Fibroblast of lung (primary cell): Measurements from ENCODE around the gene USP33. TPM values are rescaled to one million over a fixed set of nuclear protein-coding genes. Genes with fewer than 3 reads are reported as not detected.

Experiments used
- polyA plus RNA-seq, 2 donors: library from polyadenylated mRNA; depleted of rRNA in 1 of 2; stranded (reverse) in 1 of 2; unstranded in 1 of 2; fragments of >200 nt; gene quantifications; 2 replicates each; pipeline ENCODE4 v1.2.1, GENCODE V29; 2011 to 2012; ENCODE audit warnings: missing spikeins in 1 of 2
- total RNA-seq: library from RNA; depleted of rRNA; stranded (reverse); fragments of >200 nt; gene quantifications from 2 replicates; pipeline ENCODE4 v1.2.1, GENCODE V29; 2014

Gene USP33
- total and polyA plus RNA-seq, 2 donors (not counting 1 experiment from before 2014, with no cell fraction given) = 63.7 to 126 TPM

Other genes with a start within 250 kb of the USP33 start
- gene ZZZ3, start 77.2 kb downstream of the USP33 start, total RNA-seq = 79.1 and 111 TPM in 2 replicates
- gene ZZZ3, start 77.2 kb downstream of the USP33 start, polyA plus RNA-seq = 28.0 and 38.6 TPM in 2 replicates
- 10.5 and 14.0 TPM in 2 replicates for gene MIGA1, start 19.8 kb upstream of the USP33 start, total RNA-seq
- 7.6 and 10.3 TPM in 2 replicates for gene MIGA1, start 19.8 kb upstream of the USP33 start, polyA plus RNA-seq
- gene NEXN, start 128.8 kb upstream of the USP33 start, total RNA-seq = 16.2 and 24.4 TPM in 2 replicates
- gene NEXN, start 128.8 kb upstream of the USP33 start, polyA plus RNA-seq = 36.3 and 49.0 TPM in 2 replicates
- gene FUBP1, start 219.2 kb upstream of the USP33 start, total RNA-seq = 77.3 and 99.4 TPM in 2 replicates
- 102 TPM in 2 replicates for gene FUBP1, start 219.2 kb upstream of the USP33 start, polyA plus RNA-seq
- 46.5 and 52.0 TPM in 2 replicates for gene DNAJB4, start 245.1 kb upstream of the USP33 start, total RNA-seq
- gene DNAJB4, start 245.1 kb upstream of the USP33 start, polyA plus RNA-seq = 45.7 and 78.7 TPM in 2 replicates